KMS-11 (cell line): ENCODE results near the gene COMMD1.
"Not testable (repeated sequence)": the region's sequence is repeated elsewhere in the genome, so short reads cannot be mapped to it uniquely, and the experiment has no call there.

Source experiments
- H2AFZ ChIP-seq: fragments of 200-600 bp; sonication (generic); 2 replicates; pipeline ENCODE4 v1.6.1; 2016; ENCODE audit warnings: antibody characterized with exemption, mixed run types, low read depth
- H3K27ac ChIP-seq: fragments of 200-600 bp; sonication (generic); 2 replicates; pipeline ENCODE4 v1.6.1; 2016; ENCODE audit warnings: mild to moderate bottlenecking, mixed run types
- H3K27me3 ChIP-seq: fragments of 200-600 bp; sonication (generic); 2 replicates; pipeline ENCODE4 v1.6.1; 2017; ENCODE audit warnings: mild to moderate bottlenecking, low read depth, mixed run types, moderate library complexity; ENCODE audit not compliant: insufficient read depth
- H3K36me3 ChIP-seq: fragments of 200-600 bp; sonication (generic); 2 replicates; pipeline ENCODE4 v1.6.1; 2017; ENCODE audit warnings: mild to moderate bottlenecking, mixed run types; ENCODE audit not compliant: insufficient read depth
- H3K4me1 ChIP-seq: fragments of 200-600 bp; sonication (generic); 2 replicates; pipeline ENCODE4 v1.6.1; 2016; ENCODE audit warnings: mild to moderate bottlenecking, low read depth, mixed run types; ENCODE audit not compliant: poor library complexity, severe bottlenecking
- H3K4me2 ChIP-seq: fragments of 200-600 bp; sonication (generic); 2 replicates; pipeline ENCODE4 v1.7.0; 2016; ENCODE audit warnings: mild to moderate bottlenecking, mixed run types
- H3K4me3 ChIP-seq: fragments of 200-600 bp; sonication (generic); IDR thresholded peaks from 2 replicates; pipeline ENCODE4 v1.6.1; 2017; ENCODE audit warnings: low read depth, low read length, mixed read lengths; ENCODE audit not compliant: insufficient read depth
- H3K79me2 ChIP-seq: fragments of 200-600 bp; sonication (generic); 2 replicates; pipeline ENCODE4 v1.6.1; 2016; ENCODE audit warnings: low read depth, mixed run types; ENCODE audit not compliant: insufficient read depth
- H3K9ac ChIP-seq: fragments of 200-600 bp; sonication (generic); 2 replicates; pipeline ENCODE4 v1.6.1; 2016; ENCODE audit warnings: mild to moderate bottlenecking, mixed run types
- H4K20me1 ChIP-seq: fragments of 200-600 bp; sonication (generic); 2 replicates; pipeline ENCODE4 v1.6.1; 2016; ENCODE audit warnings: mild to moderate bottlenecking, mixed run types; ENCODE audit not compliant: insufficient read depth
- TF ChIP-seq, protein P1 (sequence below): fragments of 200-600 bp; sonication (generic); conservative IDR thresholded peaks from 2 replicates; pipeline ENCODE4 v1.6.1; 2017; ENCODE audit warnings: low read depth, mild to moderate bottlenecking, antibody characterized with exemption, low read length, moderate library complexity, mixed read lengths

COMMD1 gene

DNA sequence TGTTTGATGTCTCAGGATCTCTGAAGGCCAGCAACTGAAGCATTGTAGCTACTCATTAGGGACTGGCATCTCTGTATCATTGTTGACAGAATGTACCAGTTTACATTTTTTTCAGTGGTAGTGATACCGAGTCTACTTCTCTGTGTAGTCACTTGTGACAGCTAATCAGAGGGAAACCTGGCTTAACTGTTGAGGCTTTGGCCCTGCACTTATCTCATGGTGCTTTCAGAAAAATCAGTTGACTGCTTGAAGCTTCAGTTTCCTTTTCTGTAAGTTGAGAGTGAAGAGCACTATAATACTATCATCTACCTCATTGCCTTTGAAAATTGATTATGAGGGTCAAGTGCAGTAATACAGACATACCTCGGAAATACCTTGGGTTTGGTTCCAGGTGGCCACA lies 90.0 kb downstream of the COMMD1 start:
- TF ChIP-seq, protein P1, sequence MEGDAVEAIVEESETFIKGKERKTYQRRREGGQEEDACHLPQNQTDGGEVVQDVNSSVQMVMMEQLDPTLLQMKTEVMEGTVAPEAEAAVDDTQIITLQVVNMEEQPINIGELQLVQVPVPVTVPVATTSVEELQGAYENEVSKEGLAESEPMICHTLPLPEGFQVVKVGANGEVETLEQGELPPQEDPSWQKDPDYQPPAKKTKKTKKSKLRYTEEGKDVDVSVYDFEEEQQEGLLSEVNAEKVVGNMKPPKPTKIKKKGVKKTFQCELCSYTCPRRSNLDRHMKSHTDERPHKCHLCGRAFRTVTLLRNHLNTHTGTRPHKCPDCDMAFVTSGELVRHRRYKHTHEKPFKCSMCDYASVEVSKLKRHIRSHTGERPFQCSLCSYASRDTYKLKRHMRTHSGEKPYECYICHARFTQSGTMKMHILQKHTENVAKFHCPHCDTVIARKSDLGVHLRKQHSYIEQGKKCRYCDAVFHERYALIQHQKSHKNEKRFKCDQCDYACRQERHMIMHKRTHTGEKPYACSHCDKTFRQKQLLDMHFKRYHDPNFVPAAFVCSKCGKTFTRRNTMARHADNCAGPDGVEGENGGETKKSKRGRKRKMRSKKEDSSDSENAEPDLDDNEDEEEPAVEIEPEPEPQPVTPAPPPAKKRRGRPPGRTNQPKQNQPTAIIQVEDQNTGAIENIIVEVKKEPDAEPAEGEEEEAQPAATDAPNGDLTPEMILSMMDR, result no peak
- Histone ChIP-seq H3K27ac (no peak overlapping the region), H3K9ac (no peak overlapping the region), H4K20me1 (no peaks in the 10 kb centered on the region), H3K4me1 (peaks cover 20% of the 10 kb centered on the region), H3K4me2 (no peak overlapping the region), H3K4me3 (no peak overlapping the region), H2AFZ (no peak overlapping the region), H3K36me3 (no peaks in the 10 kb centered on the region), H3K27me3 (no peaks in the 10 kb centered on the region), H3K79me2 (no peaks in the 10 kb centered on the region)

DNA sequence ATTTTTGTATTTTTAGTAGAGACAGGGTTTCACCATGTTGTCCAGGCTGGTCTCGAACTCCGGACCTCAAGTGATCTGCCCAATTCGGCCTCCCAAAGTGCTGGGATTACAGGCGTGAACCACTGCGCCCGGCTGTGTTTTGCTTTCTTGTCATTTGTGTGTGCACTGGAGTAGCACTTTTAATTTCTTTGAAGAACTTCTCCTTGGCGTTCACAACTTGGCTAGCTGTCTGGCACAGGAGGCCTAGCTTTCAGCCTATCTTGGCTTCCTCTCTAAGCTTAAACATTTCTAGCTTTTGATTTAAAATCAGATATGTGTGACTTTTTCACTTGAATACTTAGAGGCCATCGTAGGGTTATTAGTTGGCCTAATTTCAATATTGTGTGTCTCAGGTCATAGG lies 93.0 kb downstream of the COMMD1 start:
- H3K36me3 ChIP-seq, result no peaks in the 10 kb centered on the region
- TF ChIP-seq, protein P1, result no peak
- H3K27me3 ChIP-seq, result no peaks in the 10 kb centered on the region
- H3K9ac ChIP-seq, result no peak overlapping the region
- H3K4me3 ChIP-seq, result no peak overlapping the region
- H3K4me1 ChIP-seq, result peaks cover 20% of the 10 kb centered on the region
- H3K79me2 ChIP-seq, result no peaks in the 10 kb centered on the region
- H2AFZ ChIP-seq, result no peak overlapping the region
- H4K20me1 ChIP-seq, result no peaks in the 10 kb centered on the region
- H3K4me2 ChIP-seq, result no peak overlapping the region
- no peak overlapping the region for H3K27ac ChIP-seq

DNA sequence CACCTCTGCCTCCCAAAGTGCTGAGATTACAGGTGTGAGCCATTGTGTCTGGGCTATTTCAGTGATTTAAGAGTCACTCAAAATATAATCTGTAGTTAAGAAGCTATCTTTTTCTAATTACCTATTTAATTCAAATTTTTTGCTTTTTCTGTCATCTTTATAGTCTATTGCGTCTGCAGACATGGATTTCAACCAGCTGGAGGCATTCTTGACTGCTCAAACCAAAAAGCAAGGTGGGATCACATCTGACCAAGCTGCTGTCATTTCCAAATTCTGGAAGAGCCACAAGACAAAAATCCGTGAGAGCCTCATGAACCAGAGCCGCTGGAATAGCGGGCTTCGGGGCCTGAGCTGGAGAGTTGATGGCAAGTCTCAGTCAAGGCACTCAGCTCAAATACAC lies 95.1 kb downstream of the COMMD1 start:
- no peak overlapping the region for H3K4me2 ChIP-seq
- H3K36me3 ChIP-seq, result no peaks in the 10 kb centered on the region
- H3K79me2 ChIP-seq, result no peaks in the 10 kb centered on the region
- H3K9ac ChIP-seq, result no peak overlapping the region
- no peak overlapping the region for H3K4me3 ChIP-seq
- no peak overlapping the region for H3K27ac ChIP-seq
- H4K20me1 ChIP-seq, result no peaks in the 10 kb centered on the region
- H2AFZ ChIP-seq, result no peak overlapping the region
- TF ChIP-seq, protein P1, result no peak
- peaks cover 9% of the 10 kb centered on the region for H3K4me1 ChIP-seq
- H3K27me3 ChIP-seq, result no peaks in the 10 kb centered on the region

DNA sequence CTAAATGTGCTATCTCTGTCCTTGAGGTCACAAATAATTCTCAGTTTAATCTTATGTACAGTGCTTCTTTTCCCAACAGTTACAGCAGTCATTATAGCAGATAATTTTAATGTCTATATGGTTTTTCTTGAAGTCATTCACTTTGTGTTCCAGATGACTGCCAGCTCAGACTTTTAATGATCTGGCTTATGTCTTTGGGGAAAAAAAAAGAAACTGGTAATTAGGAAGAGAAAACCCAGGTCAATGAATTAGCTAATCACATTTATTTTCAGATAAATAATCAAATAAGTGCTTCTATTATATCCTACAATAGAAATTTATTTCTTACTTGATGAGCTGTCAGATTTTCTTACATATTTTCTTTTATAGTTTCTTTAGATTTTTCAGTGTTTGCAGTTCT lies 96.0 kb downstream of the COMMD1 start:
- Histone ChIP-seq H3K4me2 (no peak overlapping the region), H3K4me1 (peaks cover 7% of the 10 kb centered on the region), H4K20me1 (no peaks in the 10 kb centered on the region), H3K4me3 (no peak overlapping the region), H3K27me3 (no peaks in the 10 kb centered on the region), H3K9ac (no peak overlapping the region), H3K36me3 (no peaks in the 10 kb centered on the region), H3K79me2 (no peaks in the 10 kb centered on the region), H3K27ac (no peak overlapping the region), H2AFZ (no peak overlapping the region)
- TF ChIP-seq, protein P1, result no peak

DNA sequence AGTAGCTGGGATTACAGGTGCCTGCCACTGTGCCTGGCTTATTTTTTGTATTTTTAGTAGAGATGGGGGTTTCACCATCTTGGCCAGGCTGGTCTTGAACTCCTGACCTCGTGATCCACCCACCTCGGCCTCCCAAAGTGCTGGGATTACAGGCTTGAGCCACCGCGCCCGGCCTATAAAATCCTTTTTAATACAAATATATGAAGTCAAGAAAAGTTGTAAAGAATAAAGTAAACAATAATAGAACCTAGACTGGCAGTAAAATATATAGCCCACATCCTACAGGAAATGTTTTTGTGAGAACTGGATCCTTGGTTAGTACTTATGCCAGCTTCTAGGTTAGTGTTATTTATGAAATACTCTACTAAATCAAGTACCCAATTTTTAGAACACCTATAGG lies 99.0 kb downstream of the COMMD1 start:
- not testable (repeated sequence) for H3K9ac ChIP-seq, H3K4me2 ChIP-seq, H3K79me2 ChIP-seq, H3K36me3 ChIP-seq, H3K27ac ChIP-seq, H3K27me3 ChIP-seq, H3K4me3 ChIP-seq, H4K20me1 ChIP-seq, H3K4me1 ChIP-seq, H2AFZ ChIP-seq
